CD4-positive, alpha-beta T cell treated with Interferon alpha-2 for 1 hour (primary cell): ENCODE results near the gene SLC23A2.
"Not testable (repeated sequence)": the region's sequence is repeated elsewhere in the genome, so short reads cannot be mapped to it uniquely, and the experiment has no call there.

Experiments used
- DNase-seq, 2 donors: peaks; one replicate each; pipeline ENCODE4 v3.0.0-alpha.2; 2020 to 2022

SLC23A2 gene

GRCh38 chr20:4929686-4930397 lies 71.5 kb downstream of the SLC23A2 start:
- DNase-seq = no peak

- no peak for DNase-seq
Observed at GRCh38 chr20:4926531-4927156, 74.7 kb downstream of the SLC23A2 start.

- no peak for DNase-seq
Observed at GRCh38 chr20:4925842-4926530, 75.3 kb downstream of the SLC23A2 start.

- no peak for DNase-seq
Observed at GRCh38 chr20:4924446-4924845, 76.9 kb downstream of the SLC23A2 start.

- no peak for DNase-seq
Observed at GRCh38 chr20:4924032-4924431, 77.3 kb downstream of the SLC23A2 start.

- DNase-seq = no peak
Observed at GRCh38 chr20:4922186-4922585, 79.1 kb downstream of the SLC23A2 start.

- not testable (repeated sequence) for DNase-seq
Observed at GRCh38 chr20:4921271-4921670, 80.0 kb downstream of the SLC23A2 start.

- no peak for DNase-seq
Observed at GRCh38 chr20:4920655-4921054, 80.7 kb downstream of the SLC23A2 start.

GRCh38 chr20:4920131-4920530 lies 81.2 kb downstream of the SLC23A2 start:
- DNase-seq = no peak

GRCh38 chr20:4919047-4919704 lies 82.1 kb downstream of the SLC23A2 start:
- DNase-seq = no peak

GRCh38 chr20:4918473-4918872 lies 82.8 kb downstream of the SLC23A2 start:
- DNase-seq = no peak

GRCh38 chr20:4916971-4917881 lies 84.1 kb downstream of the SLC23A2 start:
- DNase-seq = no peak

- no peak for DNase-seq
Observed at GRCh38 chr20:4913147-4913546, 88.2 kb downstream of the SLC23A2 start.

GRCh38 chr20:4912380-4913142 lies 88.7 kb downstream of the SLC23A2 start:
- peak in 1 of 2 donors; percentile 10 for DNase-seq

GRCh38 chr20:4910951-4911350 lies 90.4 kb downstream of the SLC23A2 start:
- DNase-seq = no peak

- DNase-seq = no peak
Observed at GRCh38 chr20:4905613-4906012, 95.7 kb downstream of the SLC23A2 start.

- no peak for DNase-seq
Observed at GRCh38 chr20:4905195-4905594, 96.1 kb downstream of the SLC23A2 start.

- no peak for DNase-seq
Observed at GRCh38 chr20:4904127-4904860, 97.0 kb downstream of the SLC23A2 start.

- DNase-seq = no peak
Observed at GRCh38 chr20:4902788-4903187, 98.5 kb downstream of the SLC23A2 start.

- DNase-seq = no peak
Observed at GRCh38 chr20:4901031-4901818, 100.1 kb downstream of the SLC23A2 start.
